Measurements from ENCODE around the gene ANKRD12. TPM values are rescaled to one million over a fixed set of nuclear protein-coding genes. Genes with fewer than 3 reads are reported as not detected.

Gene ANKRD12
- total and polyA plus RNA-seq, 10 of the 15 experiments (the other 5 are each of a cell fraction or from before 2014, with no cell fraction given), result 5.9 to 45.7 (median 20.2) TPM

- TF ChIP-seq ZBTB40 (IDR thresholded peaks at IDR 0.05; ENCODE audit: borderline replicate concordance) (peak; percentile 58; the same call in 1 of the 2 replicates), JUNB (IDR thresholded peaks at IDR 0.05) (0 out of 2 replicates have a peak, but pooled peaks have one; percentile 6), CREB1 (IDR thresholded peaks at IDR 0.05; ENCODE audit: low read depth) (peak; percentile 94), SMAD5 (IDR thresholded peaks at IDR 0.05; ENCODE audit: low read depth) (0 out of 2 replicates have a peak, but pooled peaks have one; percentile 8), PML (IDR thresholded peaks at IDR 0.05; ENCODE audit: low read length) (peak; percentile 74; the same call in 1 of the 2 replicates), MAX (IDR thresholded peaks at IDR 0.05; ENCODE audit: low read depth, low read length) (no peak), ATF2 (IDR thresholded peaks at IDR 0.05; ENCODE audit: low read length) (peak; percentile 31; the same call in 1 of the 2 replicates), POLR2AphosphoS5 (IDR thresholded peaks at IDR 0.05; ENCODE audit: low read length) (0 out of 2 replicates have a peak, but pooled peaks have one; percentile 29), GATAD2B (conservative IDR thresholded peaks at IDR 0.05; ENCODE audit: low read depth) (no peak), GABPA (IDR thresholded peaks at IDR 0.05; ENCODE audit: low read depth) (peak; percentile 84), EGR1 (IDR thresholded peaks at IDR 0.05; ENCODE audit: borderline replicate concordance in 1 of 2, low read depth in 2 of 2, low read length in 2 of 2) (no peak), POU2F2 (IDR thresholded peaks at IDR 0.05; ENCODE audit: borderline replicate concordance, low read depth, low read length) (0 out of 3 replicates have a peak, but pooled peaks have one; percentile 2), LARP7 (IDR thresholded peaks at IDR 0.05) (no peak), CREM (IDR thresholded peaks at IDR 0.05; ENCODE audit: low read depth) (peak; percentile 83)
Observed at GRCh38 chr18:9101730-9102507, 34.7 kb upstream of the ANKRD12 start (continued).

All from GM12878 (cell line).